Mesenchymal stem cell (in vitro differentiated cells and primary cell): ENCODE data around the gene TTLL12.

Experiments used
- DNase-seq: peaks from one replicate; pipeline ENCODE4 v3.0.0-alpha.2; 2013
- H2AFZ ChIP-seq: one replicate; pipeline ENCODE4 v1.6.1; 2013; ENCODE audit warnings: low read depth, mild to moderate bottlenecking, control low read depth, inconsistent platforms, low read length, moderate library complexity
- H2AK5ac ChIP-seq: 2 replicates; pipeline ENCODE4 v1.6.1; 2013; ENCODE audit warnings: low read length, moderate library complexity, mild to moderate bottlenecking, inconsistent platforms; ENCODE audit not compliant: severe bottlenecking
- H2BK120ac ChIP-seq: one replicate; pipeline ENCODE4 v1.6.1; 2013; ENCODE audit warnings: low read depth, mild to moderate bottlenecking, inconsistent platforms, low read length, moderate library complexity
- H2BK12ac ChIP-seq, 2 experiments: one replicate each; pipeline ENCODE4 v1.6.1; 2013; ENCODE audit warnings: inconsistent platforms in 2 of 2, low read length in 2 of 2, mild to moderate bottlenecking in 2 of 2, moderate library complexity in 2 of 2, control low read depth in 1 of 2
- H2BK15ac ChIP-seq: one replicate; pipeline ENCODE4 v1.6.1; 2013; ENCODE audit warnings: mild to moderate bottlenecking, low read depth, inconsistent platforms; ENCODE audit not compliant: poor library complexity, severe bottlenecking
- H2BK5ac ChIP-seq: 2 replicates; pipeline ENCODE4 v1.6.1; 2013; ENCODE audit warnings: low read depth, mild to moderate bottlenecking, low read length, control low read depth, inconsistent platforms; ENCODE audit not compliant: poor library complexity, severe bottlenecking
- H3K14ac ChIP-seq, 2 experiments: one replicate each; pipeline ENCODE4 v1.6.1; 2013; ENCODE audit warnings: inconsistent platforms in 2 of 2, low read length in 2 of 2, control low read depth in 1 of 2, mild to moderate bottlenecking in 1 of 2, moderate library complexity in 1 of 2
- H3K18ac ChIP-seq, 2 experiments: one replicate each; pipeline ENCODE4 v1.6.1; 2013; ENCODE audit warnings: inconsistent platforms in 2 of 2, low read length in 2 of 2, control low read depth in 1 of 2, low read depth in 1 of 2, mild to moderate bottlenecking in 1 of 2
- H3K23ac ChIP-seq, 2 experiments: one replicate each; pipeline ENCODE4 v1.6.1; 2013; ENCODE audit warnings: inconsistent platforms in 2 of 2, low read length in 2 of 2, mild to moderate bottlenecking in 2 of 2, moderate library complexity in 2 of 2, control low read depth in 1 of 2
- H3K27ac ChIP-seq: 2 replicates; pipeline ENCODE4 v1.5.1; 2013; ENCODE audit warnings: mild to moderate bottlenecking, moderate library complexity, low read length, control low read depth, inconsistent platforms; ENCODE audit not compliant: poor library complexity, severe bottlenecking
- H3K27me3 ChIP-seq, 2 experiments: 2 replicates each; pipeline versions ENCODE4 v1.6.1 to v1.7.0; 2013; ENCODE audit warnings: low read length in 2 of 2, mild to moderate bottlenecking in 2 of 2, moderate library complexity in 2 of 2, control low read depth in 1 of 2, inconsistent platforms in 1 of 2; ENCODE audit not compliant: control insufficient read depth in 1 of 2, insufficient read depth in 1 of 2
- H3K36me3 ChIP-seq, 2 experiments: 2 replicates each; pipeline versions ENCODE4 v1.6.1 to v1.7.0; 2013; ENCODE audit warnings: low read length in 2 of 2, control low read depth in 1 of 2, inconsistent platforms in 1 of 2, low read depth in 1 of 2, mild to moderate bottlenecking in 1 of 2; ENCODE audit not compliant: insufficient read depth in 2 of 2, control insufficient read depth in 1 of 2
- H3K4ac ChIP-seq, 2 experiments: one replicate each; pipeline ENCODE4 v1.6.1; 2013; ENCODE audit warnings: inconsistent platforms in 2 of 2, low read length in 2 of 2, mild to moderate bottlenecking in 2 of 2, moderate library complexity in 2 of 2, control low read depth in 1 of 2, low read depth in 1 of 2
- H3K4me1 ChIP-seq: 2 replicates; pipeline ENCODE4 v1.6.1; 2013; ENCODE audit warnings: low read depth, low read length, control low read depth; ENCODE audit not compliant: control insufficient read depth, insufficient read depth
- H3K4me2 ChIP-seq: 2 replicates; pipeline ENCODE4 v1.6.1; 2013; ENCODE audit warnings: low read length, mild to moderate bottlenecking, inconsistent platforms; ENCODE audit not compliant: poor library complexity, severe bottlenecking
- H3K4me3 ChIP-seq, 2 experiments: 2 replicates each; pipeline versions ENCODE4 v1.5.1 to v1.7.0; 2013; ENCODE audit warnings: low read length in 2 of 2, mild to moderate bottlenecking in 2 of 2, control low read depth in 1 of 2, low read depth in 1 of 2; ENCODE audit not compliant: insufficient read depth in 1 of 2
- H3K79me1 ChIP-seq: replicated peaks from 2 replicates; pipeline ENCODE4 v1.6.1; 2013; ENCODE audit warnings: mild to moderate bottlenecking, control low read depth, low read length, inconsistent platforms; ENCODE audit not compliant: poor library complexity, severe bottlenecking
- H3K9ac ChIP-seq: 2 replicates; pipeline ENCODE4 v1.7.0; 2013; ENCODE audit warnings: mild to moderate bottlenecking, low read length, moderate library complexity
- H3K9me3 ChIP-seq: 2 replicates; pipeline ENCODE4 v1.7.0; 2013; ENCODE audit warnings: mild to moderate bottlenecking, low read length; ENCODE audit not compliant: control insufficient read depth
- H4K8ac ChIP-seq: one replicate; pipeline ENCODE4 v1.6.1; 2013; ENCODE audit warnings: inconsistent platforms, mild to moderate bottlenecking, low read length, moderate library complexity
- H4K91ac ChIP-seq: one replicate; pipeline ENCODE4 v1.6.1; 2013; ENCODE audit warnings: mild to moderate bottlenecking, low read length, inconsistent platforms
- WGBS: methylation state at CpG from one replicate; pipeline ENCODE4 v1.1.7; 2013; ENCODE audit warnings: mixed read lengths; 5-methylcytosine and 5-hydroxymethylcytosine counted together

The TTLL12 gene

DNA sequence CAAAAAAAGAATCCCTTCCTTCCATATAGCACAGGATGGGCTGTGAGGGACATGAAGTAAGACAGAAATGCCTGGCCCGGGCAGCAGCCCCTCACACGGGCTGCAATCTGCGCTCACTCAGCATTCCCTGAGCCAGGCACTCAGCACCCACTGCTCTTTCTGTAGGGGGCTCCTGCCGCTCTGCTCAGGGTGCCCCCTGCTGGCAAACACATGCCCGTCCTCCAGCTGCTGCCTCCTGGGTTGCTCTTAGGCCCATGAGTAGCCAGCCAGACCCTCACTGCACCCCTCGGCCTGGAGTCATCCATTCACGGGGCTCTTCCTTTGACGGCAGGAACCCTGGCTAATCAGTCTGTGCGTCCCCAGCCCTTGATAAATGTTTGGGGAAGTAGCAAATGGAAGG is 50.7 kb downstream of the TTLL12 start:
- Histone ChIP-seq H2AK5ac (no peak overlapping the region), H3K4me1 (peaks cover 2% of the 10 kb centered on the region), H3K14ac (no peak overlapping the region), H3K27me3 (no peaks in the 10 kb centered on the region), H3K27ac (no peak overlapping the region), H3K4me2 (no peak overlapping the region), H3K4me3 (no peak overlapping the region), H2BK120ac (no peak overlapping the region), H4K91ac (no peak overlapping the region), H2AFZ (no peak overlapping the region), H3K9ac (no peak overlapping the region), H2BK12ac (no peak overlapping the region), H2BK15ac (no peak overlapping the region), H2BK5ac (no peak overlapping the region), H3K4ac (no peak overlapping the region), H4K8ac (no peak overlapping the region), H3K79me1 (peaks cover 42% of the 10 kb centered on the region), H3K9me3 (no peaks in the 10 kb centered on the region), H3K36me3 (peaks cover 87 to 90% of the 10 kb centered on the region in 2 experiments), H3K23ac (no peak overlapping the region), H3K18ac (no peak overlapping the region)
- peak; percentile 56 for DNase-seq
- 64% methylated on average over 9 of the region's 9 CpGs for WGBS

DNA sequence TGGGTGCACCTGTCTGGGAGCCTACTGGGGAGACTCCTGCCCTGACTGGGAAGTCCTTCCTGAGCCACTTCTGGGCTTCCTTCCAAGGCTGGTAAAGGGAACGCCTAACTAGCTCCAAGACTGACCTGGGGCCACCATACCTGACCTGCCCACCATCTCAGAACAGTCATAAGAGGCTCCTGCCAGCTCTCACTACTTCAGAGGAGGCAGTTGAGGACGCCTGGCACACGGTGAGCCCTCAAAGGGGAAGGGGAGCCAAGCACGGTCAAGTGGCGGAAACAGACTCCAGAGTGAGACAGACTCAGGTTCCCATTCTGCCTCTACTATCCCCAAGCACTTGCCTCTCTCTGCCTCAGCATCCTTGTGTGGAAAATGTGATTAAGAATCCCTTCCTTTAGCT is 51.4 kb downstream of the TTLL12 start:
- Histone ChIP-seq H3K36me3 (peaks cover 85 to 87% of the 10 kb centered on the region in 2 experiments), H3K4me3 (no peak overlapping the region), H3K14ac (no peak overlapping the region), H3K9ac (no peak overlapping the region), H2AFZ (no peak overlapping the region), H2BK120ac (no peak overlapping the region), H2BK12ac (no peak overlapping the region), H3K79me1 (peaks cover 35% of the 10 kb centered on the region), H3K27ac (no peak overlapping the region), H3K4ac (no peak overlapping the region), H4K91ac (no peak overlapping the region), H3K4me1 (no peaks in the 10 kb centered on the region), H3K4me2 (no peak overlapping the region), H2AK5ac (no peak overlapping the region), H3K23ac (no peak overlapping the region), H3K9me3 (no peaks in the 10 kb centered on the region), H2BK15ac (no peak overlapping the region), H3K18ac (no peak overlapping the region), H2BK5ac (no peak overlapping the region), H4K8ac (no peak overlapping the region), H3K27me3 (no peaks in the 10 kb centered on the region)
- 95% methylated on average over 4 of the region's 5 CpGs for WGBS
- DNase-seq, result no peak

DNA sequence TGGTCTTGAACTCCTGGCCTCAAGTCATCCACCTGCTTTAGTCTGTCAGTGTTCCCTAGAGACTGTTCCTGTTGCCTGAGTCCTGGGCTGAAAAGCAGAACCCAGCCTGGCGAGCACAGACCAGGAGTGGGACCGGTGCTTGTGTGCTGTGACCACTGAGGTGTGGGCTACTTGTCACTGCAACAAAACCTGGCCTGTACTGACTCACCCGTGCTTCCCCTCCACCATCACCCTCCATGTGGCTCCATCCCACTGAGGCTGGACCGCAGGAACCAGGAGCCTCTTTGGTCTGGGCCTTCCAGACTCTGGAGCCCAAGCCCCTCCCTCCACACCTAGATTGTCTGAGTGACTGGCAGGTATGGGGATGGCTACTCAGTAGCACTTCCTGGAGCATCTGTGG is 52.4 kb downstream of the TTLL12 start:
- no peak overlapping the region for H3K9ac ChIP-seq
- no peak overlapping the region for H4K91ac ChIP-seq
- no peak overlapping the region for H3K4me2 ChIP-seq
- H3K9me3 ChIP-seq, result no peaks in the 10 kb centered on the region
- H2BK15ac ChIP-seq, result no peak overlapping the region
- H2BK12ac ChIP-seq, result no peak overlapping the region
- H3K23ac ChIP-seq, result no peak overlapping the region
- WGBS, result 100% methylated on average over 3 of the region's 4 CpGs
- H3K27me3 ChIP-seq, result no peaks in the 10 kb centered on the region
- no peak overlapping the region for H4K8ac ChIP-seq
- H2BK120ac ChIP-seq, result no peak overlapping the region
- peaks cover 75 to 86% of the 10 kb centered on the region in 2 experiments for H3K36me3 ChIP-seq
- H2BK5ac ChIP-seq, result no peak overlapping the region
- no peak overlapping the region for H3K4me3 ChIP-seq
- no peak overlapping the region for H3K14ac ChIP-seq
- no peak overlapping the region for H3K4ac ChIP-seq
- no peak for DNase-seq
- no peak overlapping the region for H3K18ac ChIP-seq
- no peak overlapping the region for H3K27ac ChIP-seq
- H2AFZ ChIP-seq, result no peak overlapping the region
- H2AK5ac ChIP-seq, result no peak overlapping the region
- peaks cover 4% of the 10 kb centered on the region for H3K4me1 ChIP-seq
- peaks cover 29% of the 10 kb centered on the region for H3K79me1 ChIP-seq

DNA sequence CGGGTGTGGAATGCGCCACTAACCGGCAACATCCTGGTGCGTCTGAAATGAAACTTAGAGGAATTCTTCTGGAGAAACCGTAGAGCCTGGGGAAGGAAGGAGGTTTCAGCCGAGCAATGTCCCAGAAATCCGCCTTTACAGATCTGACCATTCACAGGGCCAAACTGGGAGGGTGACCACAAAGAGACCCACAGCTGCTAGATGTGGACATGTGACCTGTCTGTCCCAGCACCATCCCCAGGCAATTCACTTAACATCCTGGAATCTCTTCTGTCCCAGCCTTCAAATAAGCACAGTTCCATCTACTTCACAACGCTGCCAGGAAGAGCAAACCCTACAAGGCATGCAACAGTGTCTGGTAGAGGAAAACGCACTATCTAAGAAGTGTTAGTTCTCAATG is 53.5 kb downstream of the TTLL12 start:
- no peak overlapping the region for H3K14ac ChIP-seq
- peaks cover 11% of the 10 kb centered on the region for H3K4me1 ChIP-seq
- H3K27ac ChIP-seq, result no peak overlapping the region
- H2AK5ac ChIP-seq, result no peak overlapping the region
- H3K4me2 ChIP-seq, result no peak overlapping the region
- H3K4me3 ChIP-seq, result no peak overlapping the region
- no peak overlapping the region for H2BK5ac ChIP-seq
- H3K4ac ChIP-seq, result no peak overlapping the region
- no peak overlapping the region for H2BK120ac ChIP-seq
- no peak overlapping the region for H3K18ac ChIP-seq
- 92% methylated on average over 8 of the region's 9 CpGs for WGBS
- DNase-seq, result no peak
- no peaks in the 10 kb centered on the region for H3K9me3 ChIP-seq
- H4K8ac ChIP-seq, result no peak overlapping the region
- no peak overlapping the region for H2BK15ac ChIP-seq
- H2BK12ac ChIP-seq, result no peak overlapping the region
- no peak overlapping the region for H2AFZ ChIP-seq
- no peak overlapping the region for H4K91ac ChIP-seq
- H3K27me3 ChIP-seq, result peaks cover 0 to 3% of the 10 kb centered on the region in 2 experiments
- H3K23ac ChIP-seq, result no peak overlapping the region
- H3K9ac ChIP-seq, result no peak overlapping the region
- H3K79me1 ChIP-seq, result peaks cover 25% of the 10 kb centered on the region
- H3K36me3 ChIP-seq, result peaks cover 65 to 78% of the 10 kb centered on the region in 2 experiments
